ENCODE results near the gene RHBDL1. TPM values are rescaled to one million over a fixed set of nuclear protein-coding genes. Genes with fewer than 3 reads are reported as not detected.
A peak's percentile ranks its signal among the peaks of the same experiment; 100 is the strongest.

The RHBDL1 gene
- total RNA-seq, 1 donor from 2014 or later: 6.1 TPM

GRCh38 chr16:658679-659571 lies 16.5 kb upstream of the RHBDL1 start:
- H3K27me3 Mint-ChIP-seq (ENCODE audit: low read depth): no peaks in the 10 kb centered on the region
- H3K4me1 Mint-ChIP-seq: peaks cover 5% of the 10 kb centered on the region
- no peak overlapping the region for H3K4me3 Mint-ChIP-seq

GRCh38 chr16:659618-660017 lies 15.9 kb upstream of the RHBDL1 start:
- peaks cover 5% of the 10 kb centered on the region for H3K4me1 Mint-ChIP-seq
- TF ChIP-seq CTCF (IDR thresholded peaks at IDR 0.05; ENCODE audit: unreplicated experiment): no peak
- H3K9me3 Mint-ChIP-seq: no peaks in the 10 kb centered on the region
- H3K4me3 Mint-ChIP-seq: no peak overlapping the region
- no peak for DNase-seq (ENCODE audit: low spot score in 2 of 2, unreplicated experiment in 2 of 2)
- H3K36me3 Mint-ChIP-seq: no peaks in the 10 kb centered on the region
- H3K27me3 Mint-ChIP-seq (ENCODE audit: low read depth): no peaks in the 10 kb centered on the region
- no peak overlapping the region for H3K27ac Mint-ChIP-seq

More at GRCh38 chr16:658679-659571, 16.5 kb upstream of the RHBDL1 start:
- no peak for TF ChIP-seq CTCF (IDR thresholded peaks at IDR 0.05; ENCODE audit: unreplicated experiment)
- no peaks in the 10 kb centered on the region for H3K36me3 Mint-ChIP-seq
- no peak overlapping the region for H3K27ac Mint-ChIP-seq
- H3K9me3 Mint-ChIP-seq: no peaks in the 10 kb centered on the region
- no peak for DNase-seq (ENCODE audit: low spot score in 2 of 2, unreplicated experiment in 2 of 2)

- Mint-ChIP-seq H3K36me3 (no peaks in the 10 kb centered on the region), H3K4me1 (peaks cover 5% of the 10 kb centered on the region), H3K27ac (no peak overlapping the region), H3K27me3 (ENCODE audit: low read depth) (no peaks in the 10 kb centered on the region), H3K9me3 (no peaks in the 10 kb centered on the region), H3K4me3 (no peak overlapping the region)
- TF ChIP-seq CTCF (IDR thresholded peaks at IDR 0.05; ENCODE audit: unreplicated experiment): no peak
- no peak for DNase-seq (ENCODE audit: low spot score in 2 of 2, unreplicated experiment in 2 of 2)
Measured at GRCh38 chr16:660132-660458, 15.4 kb upstream of the RHBDL1 start.

- H3K27me3 Mint-ChIP-seq (ENCODE audit: low read depth): no peaks in the 10 kb centered on the region
- H3K9me3 Mint-ChIP-seq: no peaks in the 10 kb centered on the region
- peak overlapping the region; percentile 43 for H3K27ac Mint-ChIP-seq
- H3K36me3 Mint-ChIP-seq: no peaks in the 10 kb centered on the region
- TF ChIP-seq CTCF (IDR thresholded peaks at IDR 0.05; ENCODE audit: unreplicated experiment): peak; percentile 62
- peaks cover 5% of the 10 kb centered on the region for H3K4me1 Mint-ChIP-seq
- peak; percentile 74 to 81 for DNase-seq (ENCODE audit: low spot score in 2 of 2, unreplicated experiment in 2 of 2)
- peak overlapping the region; percentile 41 for H3K4me3 Mint-ChIP-seq
Measured at GRCh38 chr16:660459-661183, 14.8 kb upstream of the RHBDL1 start.

- Mint-ChIP-seq H3K4me1 (peaks cover 5% of the 10 kb centered on the region), H3K4me3 (peak overlapping the region; percentile 41), H3K9me3 (no peaks in the 10 kb centered on the region), H3K36me3 (no peaks in the 10 kb centered on the region), H3K27me3 (ENCODE audit: low read depth) (no peaks in the 10 kb centered on the region), H3K27ac (peak overlapping the region; percentile 43)
- DNase-seq (ENCODE audit: low spot score in 2 of 2, unreplicated experiment in 2 of 2): no peak
- peak; percentile 19 for TF ChIP-seq CTCF (IDR thresholded peaks at IDR 0.05; ENCODE audit: unreplicated experiment)
Measured at GRCh38 chr16:661184-661821, 14.2 kb upstream of the RHBDL1 start.

Measured in mesothelial cell of epicardium (in vitro differentiated cells).